Measurements from ENCODE around the gene NLK.
"Not testable (repeated sequence)": the region's sequence is repeated elsewhere in the genome, so short reads cannot be mapped to it uniquely, and the experiment has no call there.

Gene NLK

GRCh38 chr17:28238547-28239270 is 196.2 kb downstream of the NLK start:
- not testable (repeated sequence) for H3K4me3 ChIP-seq (ENCODE audit: low read depth, low read length); H3K27me3 ChIP-seq; H3K36me3 ChIP-seq; H3K9me3 ChIP-seq; DNase-seq; H3K4me1 ChIP-seq

GRCh38 chr17:28239271-28239624 is 196.8 kb downstream of the NLK start:
- TF ChIP-seq, protein P1, sequence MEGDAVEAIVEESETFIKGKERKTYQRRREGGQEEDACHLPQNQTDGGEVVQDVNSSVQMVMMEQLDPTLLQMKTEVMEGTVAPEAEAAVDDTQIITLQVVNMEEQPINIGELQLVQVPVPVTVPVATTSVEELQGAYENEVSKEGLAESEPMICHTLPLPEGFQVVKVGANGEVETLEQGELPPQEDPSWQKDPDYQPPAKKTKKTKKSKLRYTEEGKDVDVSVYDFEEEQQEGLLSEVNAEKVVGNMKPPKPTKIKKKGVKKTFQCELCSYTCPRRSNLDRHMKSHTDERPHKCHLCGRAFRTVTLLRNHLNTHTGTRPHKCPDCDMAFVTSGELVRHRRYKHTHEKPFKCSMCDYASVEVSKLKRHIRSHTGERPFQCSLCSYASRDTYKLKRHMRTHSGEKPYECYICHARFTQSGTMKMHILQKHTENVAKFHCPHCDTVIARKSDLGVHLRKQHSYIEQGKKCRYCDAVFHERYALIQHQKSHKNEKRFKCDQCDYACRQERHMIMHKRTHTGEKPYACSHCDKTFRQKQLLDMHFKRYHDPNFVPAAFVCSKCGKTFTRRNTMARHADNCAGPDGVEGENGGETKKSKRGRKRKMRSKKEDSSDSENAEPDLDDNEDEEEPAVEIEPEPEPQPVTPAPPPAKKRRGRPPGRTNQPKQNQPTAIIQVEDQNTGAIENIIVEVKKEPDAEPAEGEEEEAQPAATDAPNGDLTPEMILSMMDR (IDR thresholded peaks at IDR 0.05; ENCODE audit: low read depth, low read length): no peak
- no peak for DNase-seq
- no peaks in the 10 kb centered on the region for H3K4me1 ChIP-seq
- H3K27me3 ChIP-seq: no peaks in the 10 kb centered on the region
- no peaks in the 10 kb centered on the region for H3K36me3 ChIP-seq
- H3K9me3 ChIP-seq: no peaks in the 10 kb centered on the region
- no peak overlapping the region for H3K4me3 ChIP-seq (ENCODE audit: low read depth, low read length)

DNA sequence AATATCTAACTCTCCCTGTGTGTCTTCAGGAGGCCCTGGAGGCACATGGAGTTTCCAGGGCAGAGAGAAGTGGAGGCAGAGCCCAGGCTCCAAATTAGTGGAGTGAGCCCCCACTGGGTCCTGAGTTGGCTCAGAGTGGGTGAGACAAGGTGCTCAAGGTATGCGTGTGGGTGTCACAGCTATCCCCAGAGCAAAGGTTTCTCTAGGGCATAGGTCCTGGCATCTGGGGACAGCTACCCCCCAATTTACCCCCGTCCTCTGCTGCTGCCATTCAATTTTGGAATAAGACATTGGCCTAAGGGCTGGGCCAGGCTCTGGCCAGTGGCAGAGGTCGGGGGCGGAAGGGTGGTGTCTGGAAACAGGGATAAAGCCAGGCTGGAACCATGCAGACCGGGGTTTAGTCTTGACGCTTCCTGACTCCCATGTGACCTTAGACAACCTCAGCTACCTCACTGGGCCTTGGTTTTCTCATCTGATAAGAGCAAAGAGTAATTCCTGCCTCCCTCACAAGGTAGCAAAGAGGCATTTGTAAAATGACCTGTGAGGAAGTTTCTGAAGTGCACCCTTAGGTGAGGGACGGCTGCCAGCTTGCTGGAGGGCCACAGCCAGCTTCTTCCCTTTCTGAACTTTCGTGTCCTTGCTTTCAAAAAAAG is 198.3 kb downstream of the NLK start:
- no peak for DNase-seq
- Histone ChIP-seq H3K36me3 (no peaks in the 10 kb centered on the region), H3K4me3 (ENCODE audit: low read depth, low read length) (no peak overlapping the region), H3K4me1 (no peaks in the 10 kb centered on the region), H3K27me3 (no peaks in the 10 kb centered on the region), H3K9me3 (no peaks in the 10 kb centered on the region)
- TF ChIP-seq, protein P1 (IDR thresholded peaks at IDR 0.05; ENCODE audit: low read depth, low read length): no peak

DNA sequence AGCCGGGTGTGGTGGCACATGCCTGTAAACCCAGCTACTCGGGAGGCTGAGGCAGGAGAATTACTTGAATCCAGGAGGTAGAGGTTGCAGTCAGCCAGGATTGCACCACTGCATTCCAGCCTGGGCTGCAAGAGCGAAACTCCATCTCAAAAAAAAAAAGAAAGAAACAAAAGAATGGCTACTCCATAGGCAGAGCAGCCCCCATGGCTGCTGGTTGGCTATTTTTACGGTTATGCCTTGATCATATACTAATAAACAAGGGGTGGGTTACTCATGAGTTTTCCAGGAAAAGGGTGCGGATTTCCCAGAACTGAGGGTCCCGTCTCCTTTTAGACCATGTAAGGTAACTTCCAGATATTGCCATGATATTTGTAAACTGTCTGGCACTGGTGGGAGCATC is 200.3 kb downstream of the NLK start:
- DNase-seq: no peak
- Histone ChIP-seq H3K36me3 (no peaks in the 10 kb centered on the region), H3K4me1 (no peaks in the 10 kb centered on the region), H3K9me3 (no peaks in the 10 kb centered on the region), H3K4me3 (ENCODE audit: low read depth, low read length) (no peak overlapping the region), H3K27me3 (no peaks in the 10 kb centered on the region)
- TF ChIP-seq, protein P1 (IDR thresholded peaks at IDR 0.05; ENCODE audit: low read depth, low read length): no peak

GRCh38 chr17:28243268-28243667 is 200.8 kb downstream of the NLK start:
- not testable (repeated sequence) for H3K4me3 ChIP-seq (ENCODE audit: low read depth, low read length); H3K9me3 ChIP-seq; H3K36me3 ChIP-seq; DNase-seq; H3K4me1 ChIP-seq; H3K27me3 ChIP-seq

- Histone ChIP-seq H3K9me3 (no peaks in the 10 kb centered on the region), H3K27me3 (no peaks in the 10 kb centered on the region), H3K4me1 (no peaks in the 10 kb centered on the region), H3K36me3 (no peaks in the 10 kb centered on the region), H3K4me3 (ENCODE audit: low read depth, low read length) (no peak overlapping the region)
- TF ChIP-seq, protein P1 (IDR thresholded peaks at IDR 0.05; ENCODE audit: low read depth, low read length): no peak
- DNase-seq: no peak
Observed at GRCh38 chr17:28244446-28244845, 202.0 kb downstream of the NLK start.

All from BE2C (cell line).